GM21360 (cell line): ENCODE measurements around the gene IQGAP2.

Experiments used
- ATAC-seq: cut with Tn5 transposase; IDR thresholded peaks from one replicate; pipeline ENCODE4 v1.9.1; 2021; ENCODE audit warnings: mild to moderate bottlenecking, moderate library complexity; ENCODE audit not compliant: unreplicated experiment

The IQGAP2 gene

DNA sequence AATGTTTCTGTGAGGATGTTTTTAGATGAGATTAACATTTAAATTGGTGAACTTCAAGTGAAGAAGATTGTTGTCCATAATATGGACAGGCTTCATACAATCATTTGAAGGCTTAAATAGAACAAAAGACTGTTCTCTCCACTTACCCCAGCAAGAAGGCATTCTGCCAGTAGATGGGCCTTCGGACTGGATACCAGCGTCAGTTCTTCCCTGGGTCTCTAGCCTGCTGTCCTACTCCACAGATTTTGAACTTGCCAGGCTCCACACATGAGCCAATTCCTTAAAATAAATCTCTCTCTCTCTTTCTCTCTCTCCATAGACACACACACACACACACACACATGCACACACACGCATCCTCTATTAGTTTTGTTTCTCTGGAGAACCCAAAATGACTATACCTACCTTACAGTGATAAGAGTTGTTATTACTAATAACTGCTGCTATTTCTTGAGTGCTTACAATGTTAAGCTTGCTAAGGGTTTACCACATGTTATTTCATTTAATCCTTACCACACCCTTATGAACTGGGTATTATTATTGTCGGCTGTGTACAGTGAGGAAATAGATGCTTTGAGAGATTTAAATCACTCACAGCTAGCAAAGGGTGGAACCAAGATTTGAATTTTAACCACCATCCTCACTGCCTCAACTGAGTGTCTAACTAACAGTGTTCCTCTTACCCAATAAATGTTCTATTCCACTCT, 19.8 kb upstream of the IQGAP2 start:
- ATAC-seq = no peak

DNA sequence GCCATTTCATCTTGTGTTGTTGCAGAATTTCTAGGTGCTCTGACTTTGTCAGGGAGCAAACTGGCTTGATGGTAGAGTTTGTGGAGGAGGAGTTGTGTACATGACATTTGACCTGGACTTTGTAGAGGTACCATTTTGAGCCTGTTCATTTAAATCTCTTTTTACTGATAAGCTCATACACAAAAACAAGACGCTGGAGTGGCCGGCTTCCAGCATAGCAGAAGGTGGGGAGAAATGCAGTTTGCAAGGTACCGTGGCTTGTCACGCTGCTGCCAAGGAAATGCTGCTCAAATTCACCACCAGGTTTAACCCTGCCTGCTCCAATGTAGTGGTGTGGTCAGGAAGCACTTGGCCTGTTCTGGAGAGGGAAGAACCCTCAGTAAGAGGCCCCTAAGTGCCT, 18.9 kb upstream of the IQGAP2 start:
- no peak for ATAC-seq

DNA sequence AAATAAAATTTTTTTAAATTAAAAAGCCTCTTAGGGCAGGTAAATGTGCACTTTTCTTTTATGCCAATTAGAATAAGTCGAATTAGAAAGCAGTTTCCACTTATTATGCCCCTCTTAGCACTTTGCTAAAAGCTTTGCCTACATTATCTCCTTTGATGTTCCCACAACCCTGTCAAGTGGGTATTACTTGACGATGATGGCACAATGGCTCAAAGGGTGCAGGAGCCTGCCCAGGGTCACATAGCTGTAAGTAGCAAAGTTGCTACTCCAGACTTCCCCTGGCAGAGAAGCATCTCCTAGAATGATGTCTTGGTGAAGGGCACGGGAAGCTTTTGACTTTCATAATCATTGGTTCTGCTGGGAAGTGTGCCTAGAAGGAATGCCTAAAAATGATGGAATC, 18.4 kb upstream of the IQGAP2 start:
- ATAC-seq = no peak

DNA sequence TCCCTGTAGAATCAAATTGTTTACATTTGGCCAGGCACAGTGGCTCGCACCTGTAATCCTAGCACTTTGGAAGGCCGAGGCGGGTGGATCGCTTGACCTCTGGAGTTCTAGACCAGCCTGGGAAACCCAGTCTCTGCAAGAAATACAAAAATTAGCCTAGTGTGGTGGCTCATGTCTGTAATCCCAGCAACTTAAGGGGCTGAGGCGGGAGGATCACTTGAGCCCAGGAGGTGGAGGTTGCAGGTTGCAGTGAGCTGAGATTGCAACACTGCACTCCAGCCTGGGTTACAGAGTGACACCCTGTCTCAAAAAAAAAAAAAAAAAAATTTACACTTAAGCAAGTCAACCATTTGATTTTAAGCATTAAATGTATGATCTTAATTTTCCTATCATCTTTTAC, 17.5 kb upstream of the IQGAP2 start:
- no peak for ATAC-seq

DNA sequence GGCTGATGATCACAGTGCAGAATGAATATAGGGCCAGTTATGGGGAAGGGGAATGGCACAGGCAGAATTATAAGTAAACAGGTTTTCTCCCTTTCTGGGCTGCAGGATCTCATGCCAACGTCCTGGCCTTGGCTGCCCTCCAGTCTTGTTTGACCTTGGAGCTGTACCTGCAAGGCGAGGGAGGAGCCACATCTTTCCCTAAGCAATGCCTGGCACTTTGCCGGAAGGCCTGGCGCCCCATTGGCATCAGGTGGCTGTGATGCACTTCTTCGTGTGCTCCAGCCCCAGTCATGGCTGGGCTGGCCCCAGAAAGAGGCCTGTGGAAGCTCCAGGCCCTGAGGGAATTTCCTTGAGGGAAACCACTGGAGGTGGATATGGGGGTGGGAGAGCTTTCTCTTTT, 16.7 kb upstream of the IQGAP2 start:
- no peak for ATAC-seq

DNA sequence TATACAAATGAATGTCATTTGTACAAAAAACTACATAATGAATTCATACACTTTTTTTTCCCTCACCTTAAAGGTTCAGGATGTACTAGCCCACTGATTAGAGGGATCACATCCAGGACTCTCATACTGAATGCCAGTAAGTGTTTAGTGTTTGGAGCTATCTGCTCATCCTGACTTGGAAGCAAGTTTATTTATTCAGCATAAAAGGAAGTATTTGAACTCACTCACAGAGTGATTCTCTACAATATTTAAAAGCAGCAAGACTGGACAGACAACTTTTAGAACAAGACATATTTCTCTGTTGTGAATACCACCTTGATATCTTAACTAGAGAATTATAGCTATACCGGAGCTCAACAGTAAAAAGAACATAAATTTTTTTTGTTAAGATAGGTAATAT, 14.8 kb upstream of the IQGAP2 start:
- no peak for ATAC-seq

DNA sequence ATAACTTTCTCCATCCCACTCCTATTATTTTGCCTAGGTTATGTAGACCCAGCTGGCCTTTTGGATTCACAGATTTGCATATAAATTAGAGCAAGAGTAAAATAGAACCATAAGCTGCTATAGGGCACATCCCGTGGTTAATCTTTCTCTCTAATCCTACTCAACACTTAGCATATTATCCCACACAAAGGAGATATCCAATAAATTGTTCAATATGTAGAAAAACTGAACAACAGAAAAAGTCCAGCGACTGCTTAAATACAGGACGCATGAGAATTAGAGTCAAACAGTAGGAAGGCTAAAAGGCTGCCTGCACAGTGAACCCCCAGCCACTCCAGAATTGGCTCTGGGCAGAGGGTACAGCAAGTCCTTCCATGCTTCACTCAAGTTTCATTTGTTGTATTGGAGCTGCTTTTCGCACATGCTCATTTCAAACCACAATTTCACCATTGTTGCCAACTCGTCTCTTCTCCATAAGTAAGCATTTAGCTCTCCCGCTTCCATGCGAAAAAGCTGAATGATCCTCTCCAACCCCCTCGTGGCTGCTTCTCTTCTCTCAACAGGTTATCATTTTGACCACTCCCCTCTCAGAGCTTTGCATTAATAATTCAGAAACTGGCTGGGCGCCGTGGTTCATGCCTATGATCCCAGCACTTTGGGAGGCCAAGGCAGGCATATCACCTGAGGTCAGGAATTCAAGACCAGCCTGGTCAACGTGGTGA, 14.1 kb upstream of the IQGAP2 start:
- ATAC-seq = no peak

DNA sequence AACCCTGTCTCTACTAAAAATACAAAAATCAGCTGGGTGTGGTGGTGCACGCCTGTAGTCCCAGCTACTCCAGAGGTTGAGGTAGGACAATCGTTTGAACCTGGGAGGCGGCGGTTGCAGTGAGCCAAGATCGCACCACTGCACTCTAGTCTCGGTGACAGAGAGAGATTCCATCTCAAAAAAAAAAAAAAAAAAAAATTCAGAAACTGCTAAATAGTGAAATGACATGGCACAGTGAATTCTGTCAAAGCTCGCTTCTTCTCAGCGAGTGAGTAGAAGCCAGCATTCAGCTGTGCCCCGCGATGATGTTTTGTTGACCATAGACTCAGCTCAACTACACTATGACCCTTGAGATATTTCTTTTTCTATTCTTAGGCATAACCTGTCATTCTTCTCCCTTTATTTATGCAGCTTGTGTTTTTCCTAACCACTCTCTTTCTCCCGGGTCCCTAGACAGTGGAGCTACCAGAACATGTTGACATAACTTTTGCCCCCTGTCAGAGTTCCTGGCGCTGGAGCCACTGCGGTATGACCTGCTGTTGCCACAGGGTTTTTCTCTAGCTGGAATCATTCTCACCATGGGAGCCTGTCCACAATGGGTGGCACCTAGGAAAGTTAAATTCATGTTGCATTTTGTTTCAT, 13.5 kb upstream of the IQGAP2 start:
- ATAC-seq = no peak

DNA sequence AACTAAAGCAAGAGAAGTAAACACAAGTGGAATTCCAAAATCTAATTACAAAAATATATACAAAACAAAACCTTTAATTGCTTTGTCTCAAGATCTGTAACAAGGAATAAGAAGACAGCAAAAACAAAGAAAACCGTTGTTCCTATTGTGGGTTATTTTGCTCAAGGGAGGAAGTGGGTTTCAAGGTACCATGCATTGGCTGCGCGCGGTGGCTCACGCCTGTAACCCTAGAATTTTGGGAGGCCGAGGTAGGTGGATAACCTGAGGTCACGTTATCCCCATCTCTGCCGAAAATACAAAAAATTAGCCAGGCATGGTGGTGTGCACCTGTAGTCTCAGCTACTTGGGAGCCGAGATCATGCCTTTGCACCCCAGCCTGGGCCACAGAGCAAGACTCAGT, 12.1 kb upstream of the IQGAP2 start:
- no peak for ATAC-seq

DNA sequence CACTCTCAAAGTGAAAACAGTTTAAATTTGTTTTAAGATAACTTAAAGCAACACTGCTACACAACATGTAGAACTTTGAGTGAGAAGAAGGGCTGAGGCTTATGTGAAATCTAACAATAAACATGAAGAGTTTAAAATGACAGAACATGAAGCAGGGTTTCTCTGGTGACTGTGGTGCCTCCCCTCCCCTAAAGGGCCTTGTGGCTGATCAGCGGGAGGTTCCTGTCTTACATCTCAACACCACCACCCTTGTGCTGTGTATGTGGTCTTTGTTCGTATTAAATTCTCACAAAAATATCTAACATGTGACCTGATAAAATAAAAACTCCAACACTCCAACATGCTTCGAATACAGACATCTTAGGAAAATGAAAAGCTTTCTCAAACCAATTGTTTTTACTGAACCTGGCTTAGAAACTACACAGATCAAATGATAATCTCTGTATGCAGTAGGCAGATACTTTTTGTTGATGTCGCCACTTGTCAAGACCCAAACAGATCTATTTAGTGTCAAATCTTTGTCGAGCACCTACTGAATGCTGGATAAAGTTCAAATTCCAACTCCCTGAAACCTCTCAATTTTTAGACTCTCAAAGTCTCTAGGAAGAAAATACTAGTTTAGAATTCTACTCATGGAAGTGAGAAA, 9.9 kb upstream of the IQGAP2 start:
- ATAC-seq = no peak

DNA sequence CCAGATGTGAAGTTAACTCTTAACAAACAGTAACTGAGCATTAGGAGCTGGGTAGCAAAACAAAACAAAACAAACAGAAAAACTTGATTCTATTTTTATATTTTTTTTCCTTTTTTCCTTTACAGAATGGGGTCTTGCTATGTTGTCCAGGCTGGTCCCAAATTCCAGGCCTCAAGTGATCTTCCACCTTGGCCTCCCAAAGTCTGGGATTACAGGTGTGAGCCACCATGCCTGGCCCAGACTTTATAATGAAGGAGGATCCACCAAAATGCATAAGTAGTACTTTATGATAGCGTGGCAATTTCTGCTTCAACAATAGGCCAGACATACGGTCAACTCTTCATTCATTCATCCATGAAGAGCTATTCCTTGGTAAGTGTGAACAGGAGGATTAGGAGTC, 5.9 kb upstream of the IQGAP2 start:
- ATAC-seq = no peak

DNA sequence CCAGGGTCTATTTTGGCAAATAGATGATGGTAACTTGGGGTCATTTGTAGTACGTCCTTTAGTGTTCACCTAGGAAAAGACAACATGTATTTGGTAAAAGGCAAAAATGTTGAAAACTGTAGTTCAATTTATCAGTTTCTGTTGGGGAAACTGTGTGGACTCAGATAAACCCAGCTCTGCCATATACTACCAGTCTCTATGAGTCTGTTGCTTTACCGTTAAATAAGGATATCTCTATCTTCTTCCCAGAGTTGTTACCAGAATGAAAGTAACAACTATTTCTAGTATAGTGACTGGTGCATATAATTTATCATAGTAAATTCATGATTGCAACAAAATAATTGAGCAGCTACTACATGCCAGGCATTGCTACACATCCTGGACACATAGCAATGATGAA, 3.8 kb upstream of the IQGAP2 start:
- ATAC-seq = no peak

DNA sequence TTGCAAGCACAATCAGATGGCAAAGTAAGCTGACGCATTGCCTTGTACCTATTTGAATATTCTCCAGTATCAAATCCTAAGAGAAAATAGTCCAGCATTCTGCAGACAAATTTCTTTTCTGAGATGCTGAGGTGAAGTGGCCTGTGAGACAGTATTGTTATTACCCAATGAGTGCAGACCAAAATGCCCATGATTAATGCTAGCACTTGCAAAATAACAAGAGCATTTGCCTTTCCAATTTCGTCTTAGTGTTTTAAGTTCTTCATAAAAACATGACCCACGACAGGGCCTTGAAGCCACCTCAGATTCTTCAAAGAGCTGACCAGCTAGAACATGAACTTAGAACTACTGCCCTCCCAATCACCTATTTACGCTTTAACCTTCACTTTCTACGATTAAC, 2.6 kb upstream of the IQGAP2 start:
- no peak for ATAC-seq

DNA sequence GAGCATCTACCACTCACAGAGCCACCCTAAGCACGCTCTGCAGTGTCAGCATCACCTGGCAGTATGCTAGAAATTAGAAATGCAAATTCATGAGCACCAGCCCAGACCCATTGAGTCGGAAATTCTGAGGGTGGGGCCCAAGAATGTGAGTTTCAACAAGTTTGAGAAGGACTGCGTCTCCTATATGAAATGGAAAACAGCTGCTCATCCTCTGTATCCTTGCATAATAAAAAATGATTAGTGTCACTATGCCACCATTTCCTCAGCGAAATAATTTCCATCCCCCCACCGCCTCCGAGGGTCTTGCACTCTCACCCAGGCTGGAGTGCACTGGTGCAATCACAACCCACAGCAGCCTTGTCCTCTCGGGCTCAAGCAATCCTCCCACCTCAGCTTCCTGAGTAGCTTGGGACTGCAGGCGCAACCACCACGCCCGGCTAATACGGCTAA, 1.3 kb upstream of the IQGAP2 start:
- ATAC-seq = no peak

DNA sequence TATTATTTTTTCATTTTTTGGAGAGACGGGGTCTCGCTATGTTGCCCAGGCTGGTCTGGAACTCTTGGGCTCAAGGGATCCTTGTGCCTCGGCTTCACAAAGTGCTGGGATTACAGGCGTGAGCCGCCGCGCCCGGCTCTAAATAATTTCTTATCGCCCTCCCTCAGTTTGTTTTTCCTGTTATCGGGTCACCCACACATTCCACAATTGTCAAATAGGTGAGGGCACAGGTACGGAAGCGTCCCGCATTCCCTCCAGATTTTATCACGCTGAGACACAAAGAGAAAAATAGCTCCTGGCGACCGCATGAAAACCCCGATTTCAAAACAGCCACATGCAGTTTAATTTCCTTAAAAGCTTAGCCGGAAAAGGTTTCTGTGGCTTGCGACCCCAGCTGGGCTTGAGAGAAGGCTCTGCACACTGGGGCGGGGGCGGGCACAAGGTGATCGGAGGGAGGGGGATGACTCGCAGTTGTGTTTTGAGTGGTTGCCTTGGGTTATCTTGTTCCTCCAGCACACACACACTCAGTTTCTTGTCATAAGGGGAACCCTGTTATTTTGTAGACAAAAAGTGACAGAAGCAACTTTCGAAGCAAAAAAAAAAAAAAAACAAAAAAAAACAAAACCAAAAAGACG, 717 bp upstream of the IQGAP2 start:
- peak; percentile 33 for ATAC-seq

DNA sequence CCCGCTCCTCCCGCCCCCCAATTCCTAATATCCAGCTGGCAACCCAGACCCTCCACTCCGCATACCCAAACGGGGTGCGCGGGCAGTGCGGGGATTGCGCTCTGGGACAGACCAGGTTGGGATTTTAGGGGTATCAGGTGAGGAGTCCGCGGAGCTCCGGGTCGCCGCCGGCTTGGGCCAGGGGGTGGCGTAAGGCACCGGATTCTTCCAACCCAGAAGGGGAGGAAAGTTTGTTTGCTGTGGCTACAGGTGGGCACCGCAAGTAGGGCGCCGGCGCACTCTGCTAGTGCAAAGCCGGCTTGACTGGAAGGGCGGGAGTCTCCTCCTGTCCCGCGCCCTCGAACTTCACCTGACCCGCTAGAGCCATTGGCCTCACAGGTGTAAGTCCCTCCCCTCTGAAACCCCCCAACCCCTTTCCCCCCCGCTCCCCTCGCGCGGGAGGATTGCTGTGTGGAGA, 709 bp downstream of the IQGAP2 start:
- no peak for ATAC-seq

DNA sequence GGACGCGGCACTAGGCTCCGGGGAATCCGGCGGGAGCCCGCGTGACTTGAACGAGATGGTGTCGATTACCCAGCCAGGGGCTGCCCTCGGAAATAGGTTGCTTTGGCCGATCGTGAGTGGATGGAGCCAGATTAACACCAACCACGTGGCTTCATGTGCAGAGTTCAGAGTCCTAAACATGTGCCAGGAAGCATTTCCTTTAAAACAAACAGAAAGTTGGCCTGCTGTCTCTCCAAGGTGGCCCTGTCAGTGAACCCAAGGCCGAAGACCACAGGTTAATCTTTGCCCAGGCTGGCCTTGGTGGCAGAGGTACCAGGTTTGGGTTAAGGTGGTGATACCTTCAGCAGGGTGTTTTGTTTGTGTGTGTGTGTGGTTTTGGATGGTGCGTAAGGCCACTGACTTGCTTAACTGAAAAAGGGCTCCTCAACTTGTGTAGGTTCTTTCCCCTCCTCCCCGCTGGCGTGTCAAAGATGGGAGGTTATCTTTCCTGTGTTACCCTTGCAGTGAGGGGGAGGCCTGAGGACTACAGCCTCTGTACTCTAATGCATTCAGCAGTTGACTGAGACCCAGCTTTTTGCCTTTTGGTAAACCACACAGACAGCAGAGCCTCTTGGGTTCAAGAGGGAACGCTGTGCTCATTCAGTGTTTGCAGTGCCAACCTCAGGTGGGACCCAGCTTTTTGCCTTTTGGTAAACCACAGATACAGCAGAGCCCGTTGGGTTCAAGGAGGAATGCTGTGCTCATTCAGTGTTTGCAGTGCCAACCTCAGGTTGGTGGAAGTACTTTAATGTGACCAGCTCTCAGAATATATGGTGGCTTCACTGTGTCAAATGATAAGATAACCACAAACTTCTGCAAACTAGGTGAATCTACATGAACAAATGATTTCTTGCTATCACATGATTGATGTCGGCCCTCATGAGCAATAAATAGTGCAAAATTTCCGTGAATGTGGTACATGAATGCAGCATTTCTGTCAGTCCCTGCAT, 1.4 kb downstream of the IQGAP2 start:
- no peak for ATAC-seq

DNA sequence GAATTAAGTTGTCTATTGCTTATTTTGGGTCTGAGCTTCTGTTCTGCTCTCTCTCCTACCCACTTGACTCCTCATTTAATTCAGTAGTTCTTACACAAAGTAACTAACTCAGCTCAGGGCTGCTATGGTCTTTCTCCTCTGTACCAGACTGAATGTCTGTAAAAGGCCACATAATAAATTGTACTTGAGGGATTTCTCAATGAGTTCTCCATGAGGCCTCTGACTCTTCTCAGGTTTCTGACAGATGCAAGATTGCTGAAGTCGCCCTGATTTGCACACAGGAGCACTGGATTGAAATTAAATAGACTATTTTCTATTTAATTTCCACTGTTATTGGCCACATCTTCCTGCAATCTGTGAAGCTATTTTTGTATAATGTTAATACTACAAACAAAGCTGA, 2.9 kb downstream of the IQGAP2 start:
- no peak for ATAC-seq

DNA sequence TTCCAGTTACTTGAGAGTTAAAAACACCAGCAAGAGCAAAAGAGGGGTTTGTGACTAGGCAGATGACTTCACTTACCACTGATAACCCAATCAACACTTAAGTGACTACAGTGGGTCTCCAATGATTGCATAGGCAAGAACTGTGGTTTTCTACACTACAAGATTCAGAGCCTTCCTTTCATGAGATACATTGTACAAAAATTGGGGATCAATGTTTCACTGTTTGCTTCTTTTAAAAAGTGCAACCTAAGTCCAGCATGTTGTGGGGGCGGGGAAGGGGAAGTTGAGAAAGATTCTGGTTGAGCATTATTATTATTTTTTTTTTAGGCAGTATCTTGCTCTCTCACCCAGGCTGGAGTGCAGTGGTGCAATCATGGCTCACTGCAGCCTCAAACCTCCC, 3.6 kb downstream of the IQGAP2 start:
- no peak for ATAC-seq

DNA sequence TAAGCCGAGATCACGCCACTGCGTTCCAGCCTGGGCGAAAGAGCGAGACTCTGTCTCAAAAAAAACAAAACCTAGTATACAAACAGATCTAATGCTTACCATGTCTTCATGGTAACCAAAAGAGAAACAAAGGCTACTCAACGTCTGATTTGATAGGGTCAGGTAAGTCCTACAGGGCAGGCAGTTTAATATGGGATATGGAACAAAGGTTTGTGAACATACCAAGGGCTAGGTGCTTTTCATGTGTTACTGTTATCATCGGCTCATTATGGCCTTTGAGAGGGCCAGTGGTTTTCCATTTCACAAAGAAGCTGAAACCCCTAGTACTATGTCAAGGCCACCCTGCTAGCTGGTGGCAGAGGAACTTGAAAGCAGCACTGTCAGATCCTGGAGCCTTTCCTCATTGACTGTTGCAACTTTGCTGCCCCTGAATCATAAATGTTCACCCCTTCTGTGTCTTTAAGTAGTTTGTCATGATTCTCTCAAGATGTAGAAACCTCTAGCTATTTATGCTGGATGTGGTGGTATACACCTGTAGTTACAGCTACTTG, 5.1 kb downstream of the IQGAP2 start:
- ATAC-seq = no peak
